Ectodermal cell (in vitro differentiated cells): ENCODE data around the gene CFAP65.
A peak's percentile ranks its signal among the peaks of the same experiment; 100 is the strongest.

ENCODE experiments used
- H3K27ac ChIP-seq: 2 replicates; pipeline ENCODE4 v1.7.0; 2013; ENCODE audit warnings: mild to moderate bottlenecking, low read depth, low read length; ENCODE audit not compliant: insufficient read depth, poor library complexity, severe bottlenecking
- H3K27me3 ChIP-seq: 2 replicates; pipeline ENCODE4 v1.7.0; 2013; ENCODE audit warnings: mild to moderate bottlenecking, low read length; ENCODE audit not compliant: insufficient read depth, control insufficient read depth, poor library complexity, severe bottlenecking
- H3K36me3 ChIP-seq: one replicate; pipeline ENCODE4 v1.7.0; 2013; ENCODE audit warnings: low read length; ENCODE audit not compliant: control insufficient read depth, insufficient read depth
- H3K4me1 ChIP-seq: one replicate; pipeline ENCODE4 v1.7.0; 2013; ENCODE audit warnings: low read length; ENCODE audit not compliant: control insufficient read depth, insufficient read depth
- H3K4me3 ChIP-seq: 2 replicates; pipeline ENCODE4 v1.7.0; 2013; ENCODE audit warnings: low read depth, low read length, control low read depth; ENCODE audit not compliant: insufficient read depth
- H3K9me3 ChIP-seq: 2 replicates; pipeline ENCODE4 v1.7.0; 2013; ENCODE audit warnings: mild to moderate bottlenecking, low read length, moderate library complexity; ENCODE audit not compliant: control insufficient read depth
- WGBS, 2 experiments: methylation state at CpG; one replicate each; pipeline ENCODE4 v1.1.7; 2013; ENCODE audit warnings: missing lambda C conversion rate in 2 of 2; 5-methylcytosine and 5-hydroxymethylcytosine counted together

CFAP65 gene

GRCh38 chr2:219010162-219010756 lies 31.1 kb downstream of the CFAP65 start:
- H3K27ac ChIP-seq: no peak overlapping the region
- peaks cover 54% of the 10 kb centered on the region for H3K27me3 ChIP-seq
- no peaks in the 10 kb centered on the region for H3K4me1 ChIP-seq
- H3K9me3 ChIP-seq: no peaks in the 10 kb centered on the region
- no peak overlapping the region for H3K4me3 ChIP-seq
- H3K36me3 ChIP-seq: no peaks in the 10 kb centered on the region
- 31 to 43% methylated on average over 6 of the region's 6 CpGs for whole genome bisulfite sequencing, 2 experiments

- Histone ChIP-seq H3K9me3 (no peaks in the 10 kb centered on the region), H3K36me3 (no peaks in the 10 kb centered on the region), H3K4me1 (no peaks in the 10 kb centered on the region), H3K4me3 (no peak overlapping the region), H3K27me3 (peaks cover 60% of the 10 kb centered on the region), H3K27ac (no peak overlapping the region)
- 59 to 61% methylated on average over 2 of the region's 2 CpGs for WGBS, 2 experiments
Observed at GRCh38 chr2:219009294-219009693, 32.0 kb downstream of the CFAP65 start.

- peaks cover 92% of the 10 kb centered on the region for H3K27me3 ChIP-seq
- H3K4me3 ChIP-seq: no peak overlapping the region
- WGBS, 2 experiments: 87 to 93% methylated on average over 3 of the region's 3 CpGs
- no peaks in the 10 kb centered on the region for H3K36me3 ChIP-seq
- H3K4me1 ChIP-seq: peaks cover 26% of the 10 kb centered on the region
- no peaks in the 10 kb centered on the region for H3K9me3 ChIP-seq
- no peak overlapping the region for H3K27ac ChIP-seq
Observed at GRCh38 chr2:219003979-219004378, 37.3 kb downstream of the CFAP65 start.

- Histone ChIP-seq H3K27ac (no peak overlapping the region), H3K27me3 (peaks cover 93% of the 10 kb centered on the region), H3K9me3 (no peaks in the 10 kb centered on the region), H3K4me3 (peak overlapping the region; percentile 33), H3K4me1 (peaks cover 29% of the 10 kb centered on the region), H3K36me3 (no peaks in the 10 kb centered on the region)
- WGBS, 2 experiments: 7 to 8% methylated on average over 20 of the region's 20 CpGs
Observed at GRCh38 chr2:219003267-219003634, 38.1 kb downstream of the CFAP65 start.

GRCh38 chr2:219002395-219003266 lies 38.7 kb downstream of the CFAP65 start:
- 1 to 2% methylated on average over 72 of the region's 72 CpGs for WGBS, 2 experiments

GRCh38 chr2:219001577-219002394 lies 39.5 kb downstream of the CFAP65 start:
- peaks cover 29% of the 10 kb centered on the region for H3K4me1 ChIP-seq
- H3K27ac ChIP-seq: no peak overlapping the region
- peaks cover 98% of the 10 kb centered on the region for H3K27me3 ChIP-seq
- 2% methylated on average over 68 to 70 of the region's 70 CpGs for WGBS, 2 experiments
- no peaks in the 10 kb centered on the region for H3K9me3 ChIP-seq
- H3K4me3 ChIP-seq: peak overlapping the region; percentile 6
- no peaks in the 10 kb centered on the region for H3K36me3 ChIP-seq

More at GRCh38 chr2:219002395-219003266, 38.7 kb downstream of the CFAP65 start:
- H3K4me1 ChIP-seq: peaks cover 29% of the 10 kb centered on the region
- no peaks in the 10 kb centered on the region for H3K36me3 ChIP-seq
- no peaks in the 10 kb centered on the region for H3K9me3 ChIP-seq
- H3K4me3 ChIP-seq: peak overlapping the region; percentile 33
- H3K27ac ChIP-seq: no peak overlapping the region
- peaks cover 98% of the 10 kb centered on the region for H3K27me3 ChIP-seq

- Histone ChIP-seq H3K4me1 (peaks cover 29% of the 10 kb centered on the region), H3K9me3 (no peaks in the 10 kb centered on the region), H3K27me3 (peaks cover 99% of the 10 kb centered on the region), H3K27ac (no peak overlapping the region), H3K4me3 (peak overlapping the region; percentile 6), H3K36me3 (no peaks in the 10 kb centered on the region)
- WGBS, 2 experiments: 6% methylated on average over 26 of the region's 26 CpGs
Observed at GRCh38 chr2:219001100-219001576, 40.2 kb downstream of the CFAP65 start.

GRCh38 chr2:219000569-219000960 lies 40.8 kb downstream of the CFAP65 start:
- H3K36me3 ChIP-seq: no peaks in the 10 kb centered on the region
- peaks cover 99% of the 10 kb centered on the region for H3K27me3 ChIP-seq
- peaks cover 29% of the 10 kb centered on the region for H3K4me1 ChIP-seq
- WGBS, 2 experiments: 13 to 17% methylated on average over 8 of the region's 8 CpGs
- H3K4me3 ChIP-seq: no peak overlapping the region
- no peak overlapping the region for H3K27ac ChIP-seq
- no peaks in the 10 kb centered on the region for H3K9me3 ChIP-seq

- WGBS, 2 experiments: 3 to 7% methylated on average over 8 to 9 of the region's 9 CpGs
- no peaks in the 10 kb centered on the region for H3K9me3 ChIP-seq
- peaks cover 29% of the 10 kb centered on the region for H3K4me1 ChIP-seq
- H3K4me3 ChIP-seq: no peak overlapping the region
- no peak overlapping the region for H3K27ac ChIP-seq
- H3K36me3 ChIP-seq: no peaks in the 10 kb centered on the region
- H3K27me3 ChIP-seq: peaks cover 99% of the 10 kb centered on the region
Observed at GRCh38 chr2:218999881-219000568, 41.3 kb downstream of the CFAP65 start.
